OCI-LY7 (cell line): ENCODE data around the gene ETFB. TPM values are rescaled to one million over a fixed set of nuclear protein-coding genes. Genes with fewer than 3 reads are reported as not detected.

Source experiments
- BruUV-seq: library from RNA; stranded (reverse); fragments of 400-500 nt; replicated peaks from 2 replicates; lab custom pipeline; 2021; lab: Mats Ljungman, UMichigan
- CTCF ChIA-PET: fragments of 300-600 bp; sonication (Branson Sonifier 250); formaldehyde crosslinking; loops from one replicate; lab custom pipeline; 2022; ENCODE audit warnings: antibody characterized with exemption; ENCODE audit not compliant: unreplicated experiment; lab: Charles Lee
- POLR2A ChIA-PET: fragments of 300-600 bp; sonication (Branson Sonifier 250); formaldehyde crosslinking; loops from one replicate; lab custom pipeline; 2022; ENCODE audit warnings: antibody characterized with exemption; lab: Charles Lee
- DNase-seq: peaks from one replicate; pipeline ENCODE4 v3.0.0-alpha.2; 2015; ENCODE audit warnings: low spot score
- H2AFZ ChIP-seq: fragments of 200-600 bp; sonication (generic), shearing (Covaris generic); 2 replicates; pipeline ENCODE4 v1.6.1; 2014; ENCODE audit warnings: mild to moderate bottlenecking, antibody characterized with exemption, low read length, moderate library complexity
- H3K27ac ChIP-seq: fragments of 200-600 bp; sonication (generic); 2 replicates; pipeline ENCODE4 v1.5.1; 2014; ENCODE audit warnings: mixed run types, low read depth, mild to moderate bottlenecking, moderate library complexity, low read length, inconsistent platforms; ENCODE audit not compliant: poor library complexity, severe bottlenecking
- H3K36me3 ChIP-seq: fragments of 200-600 bp; sonication (generic); 2 replicates; pipeline ENCODE4 v1.6.1; 2014; ENCODE audit warnings: mild to moderate bottlenecking, antibody characterized with exemption, low read length, moderate library complexity, mixed read lengths; ENCODE audit not compliant: insufficient read depth
- H3K4me1 ChIP-seq: fragments of 200-600 bp; sonication (generic); 2 replicates; pipeline ENCODE4 v1.5.1; 2014; ENCODE audit warnings: mild to moderate bottlenecking, low read length; ENCODE audit not compliant: insufficient read depth, poor library complexity, severe bottlenecking
- H3K4me2 ChIP-seq: fragments of 200-600 bp; sonication (generic); 2 replicates; pipeline ENCODE4 v1.6.1; 2014; ENCODE audit warnings: mild to moderate bottlenecking, low read length
- H3K4me3 ChIP-seq: fragments of 200-600 bp; sonication (generic); 2 replicates; pipeline ENCODE4 v1.5.1; 2014; ENCODE audit warnings: mild to moderate bottlenecking, low read depth, low read length; ENCODE audit not compliant: poor library complexity, severe bottlenecking
- H3K79me2 ChIP-seq: fragments of 200-600 bp; sonication (generic); 2 replicates; pipeline ENCODE4 v1.6.1; 2016; ENCODE audit warnings: low read depth, mild to moderate bottlenecking, low read length, moderate library complexity, mixed read lengths; ENCODE audit not compliant: insufficient read depth
- H3K9me2 ChIP-seq: fragments of 200-600 bp; sonication (generic); 2 replicates; pipeline ENCODE4 v1.6.1; 2016; ENCODE audit warnings: mild to moderate bottlenecking, low read length, mixed read lengths; ENCODE audit not compliant: insufficient read depth
- H3K9me3 ChIP-seq: fragments of 200-600 bp; sonication (generic); 2 replicates; pipeline ENCODE4 v1.6.1; 2014; ENCODE audit warnings: mild to moderate bottlenecking, mixed run types, low read length, mixed read lengths
- H4K20me1 ChIP-seq: fragments of 200-600 bp; sonication (generic); 2 replicates; pipeline ENCODE4 v1.6.1; 2014; ENCODE audit warnings: mild to moderate bottlenecking, antibody characterized with exemption, low read length, moderate library complexity, mixed read lengths; ENCODE audit not compliant: insufficient read depth
- CTCF ChIP-seq: fragments of 200-600 bp; sonication (generic); conservative IDR thresholded peaks from 2 replicates; pipeline ENCODE4 v1.5.1; 2014; ENCODE audit warnings: mild to moderate bottlenecking, antibody characterized with exemption, low read length, moderate library complexity, mixed read lengths
- EZH2phosphoT487 ChIP-seq: fragments of 200-600 bp; sonication (generic); IDR thresholded peaks from 2 replicates; pipeline ENCODE4 v1.6.1; 2018; ENCODE audit warnings: low read depth, borderline replicate concordance, mild to moderate bottlenecking, mixed run types, antibody characterized with exemption, low read length, moderate library complexity, mixed read lengths
- intact Hi-C: fragments of 100-400 bp; cut with micrococcal nuclease; formaldehyde crosslinking; loops from one replicate; pipeline ENCODE4 v1.10.0; 2022; ENCODE audit not compliant: unreplicated experiment
- total RNA-seq, 2 experiments: library from RNA; depleted of rRNA in 1 of 2; stranded (reverse); fragments of >200 nt in 1 of 2; shearing (Covaris generic) in 1 of 2; gene quantifications; 2 replicates each; pipeline ENCODE4 v1.2.3, GENCODE V29; 2014 to 2022

Gene ETFB
- total RNA-seq, 2 experiments from 2014 or later: 58.2 to 71.6 TPM

GRCh38 chr19:51364200-51365106, 1.7 kb downstream of the ETFB start:
- Histone ChIP-seq H3K9me3 (no peaks in the 10 kb centered on the region), H2AFZ (no peak overlapping the region), H3K4me2 (peak overlapping the region; percentile 11; the same call in 1 of the 2 replicates), H3K4me1 (peaks cover 34% of the 10 kb centered on the region), H3K4me3 (no peak overlapping the region), H4K20me1 (no peaks in the 10 kb centered on the region), H3K27ac (no peak overlapping the region), H3K79me2 (peaks cover 10% of the 10 kb centered on the region; the same call in 1 of the 2 replicates), H3K36me3 (no peaks in the 10 kb centered on the region), H3K9me2 (no peaks in the 10 kb centered on the region)
- CTCF ChIA-PET: no interaction called here
- POLR2A ChIA-PET: no interaction called here
- no peak for DNase-seq
- no TSS peak for BruUV-seq
- intact Hi-C loops: no loop called here
- TF ChIP-seq EZH2phosphoT487 (no peak), CTCF (no peak)

GRCh38 chr19:51361239-51361638, 4.9 kb downstream of the ETFB start:
- TF ChIP-seq CTCF: no peak
- no peak for TF ChIP-seq EZH2phosphoT487
- DNase-seq: no peak
- H3K4me3 ChIP-seq: no peak overlapping the region
- no peak overlapping the region for H3K27ac ChIP-seq
- ChIA-PET CTCF (interaction anchor here (0.5 to 1.0 kb wide), 2 partner anchors 22 to 829 kb away, joined by 3 read pairs; partner anchors contain the start of gene PPP2R1A), POLR2A (no interaction called here)
- no peaks in the 10 kb centered on the region for H3K9me3 ChIP-seq
- intact Hi-C loops: no loop called here
- H3K36me3 ChIP-seq: no peaks in the 10 kb centered on the region
- H2AFZ ChIP-seq: no peak overlapping the region
- H3K79me2 ChIP-seq: peaks cover 10% of the 10 kb centered on the region; the same call in 1 of the 2 replicates
- H4K20me1 ChIP-seq: no peaks in the 10 kb centered on the region
- H3K4me1 ChIP-seq: peaks cover 27% of the 10 kb centered on the region
- no TSS peak for BruUV-seq
- H3K4me2 ChIP-seq: no peak overlapping the region
- no peaks in the 10 kb centered on the region for H3K9me2 ChIP-seq

- BruUV-seq: no TSS peak
- Histone ChIP-seq H3K27ac (no peak overlapping the region), H3K9me2 (no peaks in the 10 kb centered on the region), H2AFZ (no peak overlapping the region), H3K36me3 (no peaks in the 10 kb centered on the region), H3K4me1 (peaks cover 19% of the 10 kb centered on the region), H3K9me3 (no peaks in the 10 kb centered on the region), H4K20me1 (no peaks in the 10 kb centered on the region), H3K79me2 (no peaks in the 10 kb centered on the region), H3K4me3 (no peak overlapping the region), H3K4me2 (no peak overlapping the region)
- POLR2A ChIA-PET: no interaction called here
- intact Hi-C loops: no loop called here
- DNase-seq: no peak
- CTCF ChIA-PET: no interaction called here
- TF ChIP-seq EZH2phosphoT487: no peak
- no peak for TF ChIP-seq CTCF
These were observed 6.9 kb downstream of the ETFB start for GRCh38 chr19:51359294-51359693.
